B cell (primary cell): ENCODE results near the gene RAD51B.

Experiments
- CTCF ChIP-seq: fragments of 200-600 bp; IDR thresholded peaks from one replicate; pipeline ENCODE4 v1.8.0; 2022; ENCODE audit warnings: antibody characterized with exemption, mild to moderate bottlenecking
- EZH2 ChIP-seq: IDR thresholded peaks from 2 replicates; pipeline ENCODE4 v1.6.1; 2012; ENCODE audit warnings: borderline replicate concordance, low read depth, mild to moderate bottlenecking, moderate library complexity, low read length; ENCODE audit not compliant: insufficient read depth, poor library complexity, severe bottlenecking

GRCh38 chr14:68384335-68384734 is 564.8 kb downstream of the RAD51B start:
- TF ChIP-seq EZH2 (no peak), CTCF (no peak)
